Measurements from ENCODE around the gene HJV. TPM values are rescaled to one million over a fixed set of nuclear protein-coding genes. Genes with fewer than 3 reads are reported as not detected.
"Not testable (repeated sequence)": the region's sequence is repeated elsewhere in the genome, so short reads cannot be mapped to it uniquely, and the experiment has no call there.

HJV gene, protein sequence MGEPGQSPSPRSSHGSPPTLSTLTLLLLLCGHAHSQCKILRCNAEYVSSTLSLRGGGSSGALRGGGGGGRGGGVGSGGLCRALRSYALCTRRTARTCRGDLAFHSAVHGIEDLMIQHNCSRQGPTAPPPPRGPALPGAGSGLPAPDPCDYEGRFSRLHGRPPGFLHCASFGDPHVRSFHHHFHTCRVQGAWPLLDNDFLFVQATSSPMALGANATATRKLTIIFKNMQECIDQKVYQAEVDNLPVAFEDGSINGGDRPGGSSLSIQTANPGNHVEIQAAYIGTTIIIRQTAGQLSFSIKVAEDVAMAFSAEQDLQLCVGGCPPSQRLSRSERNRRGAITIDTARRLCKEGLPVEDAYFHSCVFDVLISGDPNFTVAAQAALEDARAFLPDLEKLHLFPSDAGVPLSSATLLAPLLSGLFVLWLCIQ
- total RNA-seq = not detected
- not detected for polyA plus RNA-seq

DNA sequence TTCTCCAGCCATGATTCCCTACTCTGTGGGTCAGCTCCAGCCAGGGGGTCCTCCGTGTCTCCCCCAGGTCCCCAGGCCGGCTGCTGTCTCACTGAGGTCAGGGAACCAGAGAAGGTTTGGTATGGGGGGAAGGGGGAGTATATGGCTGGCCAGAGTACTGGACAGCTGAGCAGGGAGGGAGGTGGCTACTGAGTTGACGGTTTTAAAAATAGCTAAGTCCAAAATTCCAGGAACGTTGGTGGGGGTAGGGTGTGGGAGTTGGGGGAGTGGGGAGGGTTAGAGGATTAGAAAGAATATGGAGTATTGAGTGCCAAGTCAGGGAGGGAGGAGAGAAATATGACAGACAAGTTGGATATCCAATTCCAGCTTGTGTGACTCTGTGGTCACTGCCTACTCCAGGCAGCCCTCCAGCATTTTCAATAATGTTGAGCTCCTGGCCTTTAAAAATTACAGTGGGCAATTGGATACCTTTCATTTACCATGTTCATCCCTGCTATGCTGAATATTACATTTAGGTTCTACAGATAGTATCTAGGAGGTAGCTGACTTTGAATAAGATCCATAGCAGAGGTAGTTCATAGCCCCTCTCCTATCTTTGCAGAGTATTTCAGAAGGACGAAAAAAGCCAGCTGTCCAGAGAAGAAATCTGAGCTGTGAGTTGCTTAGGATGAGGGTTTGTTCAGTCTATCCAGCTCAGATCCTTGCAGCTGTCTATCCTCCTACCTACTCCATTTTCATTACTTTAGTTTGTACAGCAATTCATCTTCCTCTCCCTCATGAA is at the start of gene HJV:
Gene HJV (minus strand): TSS at position 114 of the 781 bp plus-strand sequence. CDS start 1,504 bp downstream, outside the sequence.
- no peak within 1 kb of the TSS for H3K27ac ChIP-seq (ENCODE audit: insufficient read depth, low read length, poor library complexity, severe bottlenecking)
- H3K27ac Mint-ChIP-seq = no peak within 1 kb of the TSS
- peaks cover 0 to 5% (median 0%) of the 10 kb centered on the region in 7 donors for H3K9me3 Mint-ChIP-seq

DNA sequence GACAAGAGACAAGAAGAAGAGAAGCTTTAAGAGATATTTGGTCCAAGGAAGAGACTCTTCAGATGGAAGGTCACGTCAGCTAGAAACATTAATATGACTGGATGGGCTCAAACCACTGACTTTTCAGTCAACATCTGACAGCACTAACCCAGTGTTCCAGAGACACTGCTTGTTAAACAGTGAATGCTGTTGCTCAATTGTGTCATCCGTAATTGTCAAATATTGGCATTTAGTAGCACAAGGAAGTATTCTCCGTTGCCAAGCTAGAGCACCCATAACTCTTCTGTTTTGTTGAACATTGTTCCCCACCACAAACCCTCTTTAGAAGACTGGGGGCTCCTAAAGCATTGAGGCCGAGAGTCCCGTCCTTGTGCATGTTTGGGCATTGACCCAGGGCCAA is 37.6 kb upstream of the HJV start:
- not testable (repeated sequence) for H3K4me3 Mint-ChIP-seq; H3K27me3 Mint-ChIP-seq; DNase-seq; H3K4me3 ChIP-seq (ENCODE audit: low read depth, low read length); H3K4me1 Mint-ChIP-seq; H3K27ac Mint-ChIP-seq; H3K36me3 ChIP-seq (ENCODE audit: control insufficient read depth, insufficient read depth, low read length); H3K27ac ChIP-seq (ENCODE audit: insufficient read depth, low read length, poor library complexity, severe bottlenecking); H3K9me3 Mint-ChIP-seq; ATAC-seq (ENCODE audit: low read depth in 2 of 2); H3K9me3 ChIP-seq (ENCODE audit: control insufficient read depth in 2 of 2, low read length in 2 of 2); H3K36me3 Mint-ChIP-seq; H3K27me3 ChIP-seq (ENCODE audit: control insufficient read depth, insufficient read depth, low read length); H3K4me1 ChIP-seq (ENCODE audit: control insufficient read depth, insufficient read depth, low read length, poor library complexity, severe bottlenecking)

More for the DNA sequence above, at the start of gene HJV:
- H3K4me3 Mint-ChIP-seq = peak within 1 kb of the TSS in 1 of 4 donors; percentile 48
- DNase-seq = no peak
- H3K4me1 ChIP-seq (ENCODE audit: control insufficient read depth, insufficient read depth, low read length, poor library complexity, severe bottlenecking) = peaks cover 5% of the 10 kb centered on the region
- H3K36me3 Mint-ChIP-seq = no peaks in the 10 kb centered on the region
- H3K36me3 ChIP-seq (ENCODE audit: control insufficient read depth, insufficient read depth, low read length) = no peaks in the 10 kb centered on the region
- no peak within 1 kb of the TSS for H3K4me3 ChIP-seq (ENCODE audit: low read depth, low read length)
- H3K9me3 ChIP-seq (ENCODE audit: control insufficient read depth in 2 of 2, low read length in 2 of 2) = no peaks in the 10 kb centered on the region
- peaks cover 45% of the 10 kb centered on the region for H3K27me3 ChIP-seq (ENCODE audit: control insufficient read depth, insufficient read depth, low read length)
- peaks cover 81% of the 10 kb centered on the region for H3K27me3 Mint-ChIP-seq
- peaks cover 0 to 13% (median under 1%) of the 10 kb centered on the region in 4 donors for H3K4me1 Mint-ChIP-seq
- ATAC-seq (ENCODE audit: low read depth in 2 of 2) = no peak

DNA sequence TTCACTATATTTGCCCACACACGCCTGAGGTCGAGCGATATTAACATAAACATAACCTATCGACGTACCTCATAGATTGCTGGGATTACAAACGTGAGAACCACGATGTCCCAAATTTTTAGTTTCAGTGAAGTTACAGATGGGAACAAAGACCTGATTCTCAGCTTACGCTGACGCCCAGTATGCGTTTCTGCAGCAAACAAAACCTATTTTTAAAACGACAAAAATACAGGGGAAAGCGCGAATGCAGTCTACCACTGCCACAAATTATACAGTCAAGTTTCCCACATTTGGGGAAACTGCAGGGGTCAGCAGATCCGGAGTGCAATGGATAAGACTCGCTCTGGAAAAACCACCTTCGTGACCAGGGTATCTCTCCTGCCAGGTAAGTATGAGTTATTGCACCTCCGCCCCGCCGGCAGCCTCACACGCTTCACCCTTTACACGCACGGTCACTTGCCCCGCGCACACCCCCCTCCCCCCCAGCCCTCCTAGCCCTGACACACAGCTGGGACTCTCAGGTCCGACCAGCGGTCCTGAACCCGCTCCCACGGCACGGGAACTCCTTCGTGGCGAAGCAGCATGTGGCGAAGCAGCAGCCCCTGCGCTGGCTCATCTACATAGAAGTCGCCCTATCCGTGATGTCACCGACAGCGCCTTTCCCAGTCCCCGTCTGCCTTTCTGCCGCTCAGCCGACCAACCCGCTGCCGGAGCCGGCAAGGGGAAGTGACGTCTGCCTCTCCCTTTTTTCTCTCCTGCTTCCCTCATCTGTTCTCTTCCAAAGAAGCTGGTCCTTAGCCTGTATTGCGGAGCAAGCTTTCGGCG is 30.5 kb upstream of the HJV start:
- H3K9me3 ChIP-seq (ENCODE audit: control insufficient read depth in 2 of 2, low read length in 2 of 2); H3K9me3 Mint-ChIP-seq; H3K36me3 Mint-ChIP-seq; H3K36me3 ChIP-seq (ENCODE audit: control insufficient read depth, insufficient read depth, low read length); H3K27me3 ChIP-seq (ENCODE audit: control insufficient read depth, insufficient read depth, low read length); H3K27me3 Mint-ChIP-seq; H3K4me1 ChIP-seq (ENCODE audit: control insufficient read depth, insufficient read depth, low read length, poor library complexity, severe bottlenecking): not testable (repeated sequence)
- Histone ChIP-seq H3K4me3 (ENCODE audit: low read depth, low read length) (peak overlapping the region; percentile 72), H3K27ac (ENCODE audit: insufficient read depth, low read length, poor library complexity, severe bottlenecking) (peak overlapping the region; percentile 66)
- DNase-seq (peak; percentile 62 to 91 (median 79)), ATAC-seq (ENCODE audit: low read depth in 2 of 2) (peak; percentile 80 to 81)
- Mint-ChIP-seq H3K4me3 (peak overlapping the region; percentile 75 to 92 (median 90)), H3K4me1 (peaks cover 4 to 38% (median 26%) of the 10 kb centered on the region in 4 donors), H3K27ac (peak overlapping the region; percentile 97 to 100 (median 99))

DNA sequence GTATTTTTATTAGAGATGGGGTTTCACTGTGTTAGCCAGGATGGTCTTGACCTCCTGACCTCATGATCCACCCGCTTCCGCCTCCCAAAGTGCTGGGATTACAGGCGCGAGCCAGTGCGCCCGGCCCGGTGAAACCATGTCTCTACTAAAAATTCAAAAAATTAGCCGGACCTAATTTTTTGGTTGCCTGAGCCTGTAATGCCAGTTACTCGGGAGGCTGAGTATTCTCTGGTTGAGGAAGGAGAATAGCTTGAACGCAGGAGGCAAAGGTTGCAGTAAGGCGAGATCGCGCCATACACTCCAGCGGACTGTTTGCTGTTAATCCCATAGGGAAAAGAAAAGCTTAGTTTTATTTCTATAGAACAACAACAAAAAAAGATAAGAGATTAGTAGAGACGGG is 29.9 kb upstream of the HJV start:
- no peak for ATAC-seq (ENCODE audit: low read depth in 2 of 2)

DNA sequence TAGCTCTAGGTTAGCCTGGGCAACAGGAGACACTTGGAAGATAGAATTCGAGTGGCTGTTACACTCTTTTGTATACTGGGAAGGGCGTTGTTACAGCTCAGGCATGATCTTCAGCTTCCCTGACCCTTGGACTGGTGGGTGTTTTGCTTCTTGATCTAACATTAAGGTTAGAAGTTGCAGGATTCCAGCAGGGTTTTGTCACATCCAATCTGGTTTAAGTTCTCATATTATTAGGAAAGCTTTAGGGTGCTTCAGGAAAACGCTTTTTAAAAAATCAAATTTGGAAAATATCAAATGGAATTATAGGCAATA is 29.1 kb upstream of the HJV start:
- Mint-ChIP-seq H3K4me3 (peak overlapping the region in 3 of 4 donors; percentile 9 to 55 (median 48)), H3K4me1 (peaks cover 4 to 38% (median 26%) of the 10 kb centered on the region in 4 donors), H3K27ac (peak overlapping the region; percentile 5 to 33 (median 18))
- H3K9me3 ChIP-seq (ENCODE audit: control insufficient read depth in 2 of 2, low read length in 2 of 2); H3K4me3 ChIP-seq (ENCODE audit: low read depth, low read length); H3K36me3 Mint-ChIP-seq; ATAC-seq (ENCODE audit: low read depth in 2 of 2); H3K4me1 ChIP-seq (ENCODE audit: control insufficient read depth, insufficient read depth, low read length, poor library complexity, severe bottlenecking); H3K27ac ChIP-seq (ENCODE audit: insufficient read depth, low read length, poor library complexity, severe bottlenecking); H3K36me3 ChIP-seq (ENCODE audit: control insufficient read depth, insufficient read depth, low read length); H3K27me3 ChIP-seq (ENCODE audit: control insufficient read depth, insufficient read depth, low read length); H3K9me3 Mint-ChIP-seq; H3K27me3 Mint-ChIP-seq; DNase-seq: not testable (repeated sequence)

More for the DNA sequence above, 29.9 kb upstream of the HJV start:
- no peaks in the 10 kb centered on the region for H3K36me3 Mint-ChIP-seq
- H3K4me3 ChIP-seq (ENCODE audit: low read depth, low read length) = peak overlapping the region; percentile 72
- H3K9me3 Mint-ChIP-seq = no peaks in the 10 kb centered on the region
- H3K27ac ChIP-seq (ENCODE audit: insufficient read depth, low read length, poor library complexity, severe bottlenecking) = peak overlapping the region; percentile 66
- H3K4me1 Mint-ChIP-seq = peaks cover 4 to 38% (median 26%) of the 10 kb centered on the region in 4 donors
- DNase-seq = no peak
- no peaks in the 10 kb centered on the region for H3K36me3 ChIP-seq (ENCODE audit: control insufficient read depth, insufficient read depth, low read length)
- H3K27me3 ChIP-seq (ENCODE audit: control insufficient read depth, insufficient read depth, low read length) = no peaks in the 10 kb centered on the region
- peak overlapping the region; percentile 75 to 92 (median 90) for H3K4me3 Mint-ChIP-seq
- H3K9me3 ChIP-seq (ENCODE audit: control insufficient read depth in 2 of 2, low read length in 2 of 2) = no peaks in the 10 kb centered on the region
- H3K4me1 ChIP-seq (ENCODE audit: control insufficient read depth, insufficient read depth, low read length, poor library complexity, severe bottlenecking) = peaks cover 5% of the 10 kb centered on the region
- H3K27ac Mint-ChIP-seq = peak overlapping the region; percentile 97 to 100 (median 99)
- peaks cover 4% of the 10 kb centered on the region for H3K27me3 Mint-ChIP-seq

DNA sequence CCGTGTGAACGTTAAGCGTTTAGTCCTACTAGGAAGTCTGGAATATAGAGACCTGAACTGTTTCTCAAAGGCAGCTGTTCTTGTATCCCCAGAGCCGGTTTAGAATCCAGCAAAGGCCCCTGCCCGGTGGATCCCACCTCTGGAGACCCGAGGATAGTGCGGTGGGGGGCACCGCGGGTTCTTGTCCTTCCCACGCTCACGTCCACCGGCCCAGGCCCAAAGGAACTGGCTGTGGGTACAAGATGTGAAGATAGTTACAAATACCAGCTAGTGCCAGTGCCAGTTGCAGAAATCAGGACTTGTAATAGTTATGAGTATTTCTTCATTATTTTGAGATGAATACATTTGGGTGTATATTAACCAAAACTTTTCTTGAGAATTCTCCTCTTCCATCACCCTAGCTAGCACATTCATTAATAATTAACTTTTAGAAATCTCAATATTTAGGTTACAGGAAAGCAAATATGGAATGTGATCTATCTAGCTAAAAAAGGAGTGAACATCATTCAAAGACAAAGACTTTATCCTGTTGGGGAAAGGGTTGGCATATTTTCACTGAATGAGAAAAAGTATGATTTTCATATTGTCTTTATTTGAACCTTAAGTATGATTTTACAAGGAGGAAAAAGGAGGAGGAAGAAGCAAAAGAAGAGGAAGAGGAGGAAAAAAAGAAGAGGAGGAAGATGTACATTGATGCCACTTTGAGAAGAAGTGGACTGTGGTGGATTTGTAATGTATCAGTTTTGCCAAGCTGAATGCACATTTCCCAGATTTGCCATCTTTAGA is 28.5 kb upstream of the HJV start:
- H3K9me3 ChIP-seq (ENCODE audit: control insufficient read depth in 2 of 2, low read length in 2 of 2); H3K4me3 ChIP-seq (ENCODE audit: low read depth, low read length): not testable (repeated sequence)
- peak overlapping the region in 3 of 4 donors; percentile 1 to 55 (median 6) for H3K4me3 Mint-ChIP-seq

DNA sequence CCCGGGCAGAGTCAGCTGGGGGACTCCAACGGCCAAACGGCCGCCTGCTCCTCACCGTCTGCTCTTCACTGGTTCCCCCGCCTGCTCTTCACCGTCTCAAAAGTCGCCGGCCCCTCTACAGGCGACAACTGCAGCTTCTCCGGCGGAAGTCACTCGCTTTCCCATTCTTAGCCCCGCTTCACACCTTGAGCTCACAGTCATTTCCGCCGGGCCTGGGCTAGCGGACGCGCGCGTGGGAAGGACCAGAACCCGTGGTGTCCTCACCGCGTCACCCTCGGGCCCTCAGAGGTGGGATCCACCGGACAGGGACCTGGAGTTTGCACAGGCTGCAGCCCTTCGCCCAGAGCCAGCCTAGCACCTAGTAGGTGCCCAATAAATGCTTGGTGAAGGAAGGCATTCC is 27.9 kb upstream of the HJV start:
- Histone ChIP-seq H3K36me3 (ENCODE audit: control insufficient read depth, insufficient read depth, low read length) (no peaks in the 10 kb centered on the region), H3K9me3 (ENCODE audit: control insufficient read depth in 2 of 2, low read length in 2 of 2) (no peaks in the 10 kb centered on the region), H3K4me1 (ENCODE audit: control insufficient read depth, insufficient read depth, low read length, poor library complexity, severe bottlenecking) (peaks cover 5% of the 10 kb centered on the region), H3K27ac (ENCODE audit: insufficient read depth, low read length, poor library complexity, severe bottlenecking) (no peak overlapping the region), H3K4me3 (ENCODE audit: low read depth, low read length) (no peak overlapping the region), H3K27me3 (ENCODE audit: control insufficient read depth, insufficient read depth, low read length) (no peaks in the 10 kb centered on the region)
- no peaks in the 10 kb centered on the region for H3K9me3 Mint-ChIP-seq
- peak overlapping the region in 1 of 4 donors; percentile 4 for H3K4me3 Mint-ChIP-seq
- H3K4me1 Mint-ChIP-seq = peaks cover 4 to 38% (median 26%) of the 10 kb centered on the region in 4 donors
- ATAC-seq (ENCODE audit: low read depth in 2 of 2) (no peak), DNase-seq (no peak)
- peaks cover 4% of the 10 kb centered on the region for H3K27me3 Mint-ChIP-seq
- no peak overlapping the region for H3K27ac Mint-ChIP-seq
- H3K36me3 Mint-ChIP-seq = no peaks in the 10 kb centered on the region

More for the DNA sequence above, 28.5 kb upstream of the HJV start:
- H3K36me3 ChIP-seq (ENCODE audit: control insufficient read depth, insufficient read depth, low read length); H3K36me3 Mint-ChIP-seq; DNase-seq; H3K9me3 Mint-ChIP-seq; ATAC-seq (ENCODE audit: low read depth in 2 of 2); H3K27me3 ChIP-seq (ENCODE audit: control insufficient read depth, insufficient read depth, low read length); H3K27me3 Mint-ChIP-seq; H3K4me1 ChIP-seq (ENCODE audit: control insufficient read depth, insufficient read depth, low read length, poor library complexity, severe bottlenecking); H3K27ac ChIP-seq (ENCODE audit: insufficient read depth, low read length, poor library complexity, severe bottlenecking): not testable (repeated sequence)
- Mint-ChIP-seq H3K27ac (peak overlapping the region; percentile 5 to 33 (median 18)), H3K4me1 (peaks cover 4 to 38% (median 26%) of the 10 kb centered on the region in 4 donors)

All from CD4-positive, CD25-positive, alpha-beta regulatory T cell (primary cell).